Measurements from ENCODE around the gene RAMP2.

RAMP2 gene

GRCh38 chr17:42772945-42773289 is 11.9 kb downstream of the RAMP2 start:
- DNase-seq: no peak

- peak; percentile 88 for DNase-seq
These were observed 12.4 kb downstream of the RAMP2 start, which contains the start of gene VPS25 for GRCh38 chr17:42773290-42774035. Gene VPS25 (plus strand): TSS chr17:42773449. CDS start chr17:42773476, 27 bp downstream.

GRCh38 chr17:42774066-42774745 is 13.2 kb downstream of the RAMP2 start:
- peak; percentile 71 for DNase-seq

- DNase-seq: peak; percentile 73
These were observed 14.6 kb downstream of the RAMP2 start for GRCh38 chr17:42775534-42776098.

- no peak for DNase-seq
These were observed 17.5 kb downstream of the RAMP2 start for GRCh38 chr17:42778570-42778969.

GRCh38 chr17:42779304-42779935 is 18.4 kb downstream of the RAMP2 start:
- DNase-seq: no peak

- peak; percentile 67 for DNase-seq
These were observed 19.2 kb downstream of the RAMP2 start, which contains the start of gene WNK4 for GRCh38 chr17:42779936-42780850. Gene WNK4 (plus strand): TSS chr17:42780610. CDS start chr17:42780699, 89 bp downstream.

- no peak for DNase-seq
These were observed 20.0 kb downstream of the RAMP2 start for GRCh38 chr17:42780851-42781638.

- no peak for DNase-seq
These were observed 20.7 kb downstream of the RAMP2 start for GRCh38 chr17:42781639-42782165.

GRCh38 chr17:42782166-42783061 is 21.4 kb downstream of the RAMP2 start:
- DNase-seq: peak; percentile 44

GRCh38 chr17:42783062-42783790 is 22.2 kb downstream of the RAMP2 start:
- peak; percentile 93 for DNase-seq

GRCh38 chr17:42783791-42784138 is 22.7 kb downstream of the RAMP2 start:
- DNase-seq: no peak

GRCh38 chr17:42784409-42784808 is 23.4 kb downstream of the RAMP2 start:
- peak; percentile 39 for DNase-seq

GRCh38 chr17:42784811-42785592 is 24.0 kb downstream of the RAMP2 start:
- DNase-seq: no peak

- DNase-seq: no peak
These were observed 26.2 kb downstream of the RAMP2 start for GRCh38 chr17:42787266-42787665.

- DNase-seq: no peak
These were observed 30.9 kb downstream of the RAMP2 start for GRCh38 chr17:42791948-42792347.

- no peak for DNase-seq
These were observed 31.5 kb downstream of the RAMP2 start for GRCh38 chr17:42792545-42792944.

- no peak for DNase-seq
These were observed 34.0 kb downstream of the RAMP2 start for GRCh38 chr17:42795061-42795460.

GRCh38 chr17:42795465-42795864 is 34.4 kb downstream of the RAMP2 start:
- DNase-seq: no peak
